Fibroblast of mammary gland (primary cell): ENCODE results near the gene GRIK1.

Source experiments
- DNase-seq: peaks from one replicate; pipeline ENCODE4 v3.0.0-alpha.2; 2010; ENCODE audit warnings: low read depth
- H3K4me3 ChIP-seq: 2 replicates; pipeline ENCODE4 v1.5.1; 2011; ENCODE audit warnings: low read depth, mild to moderate bottlenecking, low read length, moderate library complexity; ENCODE audit not compliant: control insufficient read depth
- CTCF ChIP-seq: conservative IDR thresholded peaks from 2 replicates; pipeline ENCODE4 v1.5.1; 2011; ENCODE audit warnings: low read depth, low read length, inconsistent platforms; ENCODE audit not compliant: control insufficient read depth, insufficient read depth

The GRIK1 gene

GRCh38 chr21:29896884-29897283 is 42.9 kb downstream of the GRIK1 start:
- DNase-seq: no peak
- TF ChIP-seq CTCF: no peak
- no peak overlapping the region for H3K4me3 ChIP-seq

GRCh38 chr21:29893687-29894086 is 46.1 kb downstream of the GRIK1 start:
- peak; percentile 30 for DNase-seq
- H3K4me3 ChIP-seq: no peak overlapping the region
- TF ChIP-seq CTCF: no peak

DNA sequence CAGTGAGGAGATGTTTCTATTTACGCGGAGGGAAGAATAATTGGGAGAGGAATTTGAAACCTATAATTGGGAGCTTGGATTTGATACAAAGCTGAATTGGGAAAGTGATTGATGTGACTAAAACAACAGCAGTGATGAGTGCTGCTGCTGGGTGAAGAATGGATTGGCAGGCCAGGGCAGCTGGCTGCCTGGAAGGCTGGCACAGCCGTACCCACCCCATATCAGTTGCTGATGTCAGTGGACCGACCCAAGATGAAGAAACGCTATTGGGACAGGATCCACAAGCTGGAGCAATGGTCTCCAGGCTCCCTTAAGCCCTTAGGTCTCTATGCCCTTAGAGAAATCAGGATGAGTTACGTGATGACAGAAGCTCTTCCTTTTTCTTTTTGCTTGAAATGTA is 47.4 kb downstream of the GRIK1 start:
- TF ChIP-seq CTCF: no peak
- DNase-seq: no peak
- no peak overlapping the region for H3K4me3 ChIP-seq

- peak; percentile 60 for DNase-seq
- no peak for TF ChIP-seq CTCF
- H3K4me3 ChIP-seq: no peak overlapping the region
These were observed 51.4 kb downstream of the GRIK1 start for GRCh38 chr21:29888437-29888836.

- no peak for TF ChIP-seq CTCF
- no peak for DNase-seq
- H3K4me3 ChIP-seq: no peak overlapping the region
These were observed 52.3 kb downstream of the GRIK1 start for GRCh38 chr21:29887313-29888009.

- TF ChIP-seq CTCF: no peak
- DNase-seq: no peak
- H3K4me3 ChIP-seq: no peak overlapping the region
These were observed 54.3 kb downstream of the GRIK1 start for GRCh38 chr21:29885491-29885890.

- no peak overlapping the region for H3K4me3 ChIP-seq
- no peak for TF ChIP-seq CTCF
- DNase-seq: no peak
These were observed 63.9 kb downstream of the GRIK1 start for GRCh38 chr21:29875873-29876272.
